DND-41 (cell line): Measurements from ENCODE around the gene ANKRD13A.

Experiments used
- ATAC-seq: fragments of 200-7000 bp; cut with Tn5 transposase; 3 replicates; pipeline ENCODE4 v1.9.1; 2021; ENCODE audit warnings: low read depth; ENCODE audit not compliant: insufficient read depth
- DNase-seq: peaks from one replicate; pipeline ENCODE4 v3.0.0-alpha.2; 2020
- H2AFZ ChIP-seq: 2 replicates; pipeline ENCODE4 v1.6.0; 2012; ENCODE audit warnings: low read depth, low read length
- H3K27ac ChIP-seq: 2 replicates; pipeline ENCODE4 v1.5.1; 2012; ENCODE audit warnings: low read length, inconsistent platforms
- H3K27me3 ChIP-seq: fragments of 200-600 bp; sonication (generic); 2 replicates; pipeline ENCODE4 v1.6.0; 2012; ENCODE audit warnings: low read length, mild to moderate bottlenecking, inconsistent platforms; ENCODE audit not compliant: insufficient read depth, poor library complexity
- H3K36me3 ChIP-seq: 2 replicates; pipeline ENCODE4 v1.5.1; 2012; ENCODE audit warnings: low read length, inconsistent platforms; ENCODE audit not compliant: insufficient read depth
- H3K4me1 ChIP-seq: 2 replicates; pipeline ENCODE4 v1.5.1; 2012; ENCODE audit warnings: mild to moderate bottlenecking, low read length; ENCODE audit not compliant: insufficient read depth
- H3K4me2 ChIP-seq: 2 replicates; pipeline ENCODE4 v1.6.0; 2012; ENCODE audit warnings: mild to moderate bottlenecking, moderate library complexity, low read length, inconsistent platforms; ENCODE audit not compliant: insufficient read depth
- H3K4me3 ChIP-seq, 2 experiments: fragments of 200-600 bp in 1 of 2; shearing (Covaris generic) in 1 of 2; 2 replicates each; pipeline ENCODE4 v1.5.1; 2012 to 2016; ENCODE audit warnings: inconsistent platforms in 2 of 2, low read length in 2 of 2, mild to moderate bottlenecking in 2 of 2, low read depth in 1 of 2, moderate library complexity in 1 of 2
- H3K79me2 ChIP-seq: 2 replicates; pipeline ENCODE4 v1.6.0; 2012; ENCODE audit warnings: low read length, inconsistent platforms; ENCODE audit not compliant: insufficient read depth
- H3K9ac ChIP-seq: 2 replicates; pipeline ENCODE4 v1.6.0; 2012; ENCODE audit warnings: low read depth, mild to moderate bottlenecking, inconsistent platforms, low read length, moderate library complexity
- H3K9me3 ChIP-seq: 2 replicates; pipeline ENCODE4 v1.5.1; 2012; ENCODE audit warnings: low read length, moderate library complexity, mild to moderate bottlenecking, inconsistent platforms; ENCODE audit not compliant: insufficient read depth, severe bottlenecking
- H4K20me1 ChIP-seq: 2 replicates; pipeline ENCODE4 v1.6.0; 2012; ENCODE audit warnings: low read length; ENCODE audit not compliant: insufficient read depth
- EZH2 ChIP-seq: IDR thresholded peaks from 3 replicates; pipeline ENCODE4 v1.6.1; 2012; ENCODE audit warnings: borderline replicate concordance, low read depth, mild to moderate bottlenecking, moderate library complexity, low read length, inconsistent platforms; ENCODE audit not compliant: severe bottlenecking
- TF ChIP-seq, protein P1 (sequence below): IDR thresholded peaks from 2 replicates; pipeline ENCODE4 v1.5.1; 2012; ENCODE audit warnings: borderline replicate concordance, low read length, moderate library complexity, mild to moderate bottlenecking; ENCODE audit not compliant: poor library complexity, severe bottlenecking; ENCODE audit errors: extremely low read depth

Gene ANKRD13A

DNA sequence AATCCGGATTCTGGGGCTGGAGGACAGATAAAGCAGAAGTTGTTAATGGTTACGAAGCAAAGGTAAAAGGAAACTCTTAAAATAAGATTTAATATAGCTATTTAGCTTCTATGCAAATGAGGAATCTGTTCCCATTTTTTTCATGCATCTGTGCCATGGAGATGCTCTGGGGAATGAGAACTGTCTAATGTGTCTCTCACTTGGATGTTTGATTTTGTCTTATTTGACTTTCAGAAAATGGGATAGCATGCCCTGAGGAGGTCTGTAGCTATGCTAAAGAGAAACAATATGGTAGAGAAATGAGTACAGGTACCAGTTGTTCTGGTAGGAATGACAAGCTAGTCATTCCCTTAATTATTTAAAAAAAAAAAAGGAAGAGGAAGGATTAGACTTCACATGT is 24.8 kb downstream of the ANKRD13A start:
- Histone ChIP-seq H3K27me3 (no peaks in the 10 kb centered on the region), H3K36me3 (peaks cover 79% of the 10 kb centered on the region), H3K79me2 (no peaks in the 10 kb centered on the region), H2AFZ (no peak overlapping the region), H4K20me1 (no peaks in the 10 kb centered on the region), H3K4me3 (no peak overlapping the region), H3K9ac (no peak overlapping the region), H3K4me1 (no peaks in the 10 kb centered on the region), H3K27ac (no peak overlapping the region), H3K4me2 (no peak overlapping the region), H3K9me3 (no peaks in the 10 kb centered on the region)
- DNase-seq = no peak
- no peak for ATAC-seq
- TF ChIP-seq EZH2 = no peak
- TF ChIP-seq, protein P1, sequence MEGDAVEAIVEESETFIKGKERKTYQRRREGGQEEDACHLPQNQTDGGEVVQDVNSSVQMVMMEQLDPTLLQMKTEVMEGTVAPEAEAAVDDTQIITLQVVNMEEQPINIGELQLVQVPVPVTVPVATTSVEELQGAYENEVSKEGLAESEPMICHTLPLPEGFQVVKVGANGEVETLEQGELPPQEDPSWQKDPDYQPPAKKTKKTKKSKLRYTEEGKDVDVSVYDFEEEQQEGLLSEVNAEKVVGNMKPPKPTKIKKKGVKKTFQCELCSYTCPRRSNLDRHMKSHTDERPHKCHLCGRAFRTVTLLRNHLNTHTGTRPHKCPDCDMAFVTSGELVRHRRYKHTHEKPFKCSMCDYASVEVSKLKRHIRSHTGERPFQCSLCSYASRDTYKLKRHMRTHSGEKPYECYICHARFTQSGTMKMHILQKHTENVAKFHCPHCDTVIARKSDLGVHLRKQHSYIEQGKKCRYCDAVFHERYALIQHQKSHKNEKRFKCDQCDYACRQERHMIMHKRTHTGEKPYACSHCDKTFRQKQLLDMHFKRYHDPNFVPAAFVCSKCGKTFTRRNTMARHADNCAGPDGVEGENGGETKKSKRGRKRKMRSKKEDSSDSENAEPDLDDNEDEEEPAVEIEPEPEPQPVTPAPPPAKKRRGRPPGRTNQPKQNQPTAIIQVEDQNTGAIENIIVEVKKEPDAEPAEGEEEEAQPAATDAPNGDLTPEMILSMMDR = no peak

DNA sequence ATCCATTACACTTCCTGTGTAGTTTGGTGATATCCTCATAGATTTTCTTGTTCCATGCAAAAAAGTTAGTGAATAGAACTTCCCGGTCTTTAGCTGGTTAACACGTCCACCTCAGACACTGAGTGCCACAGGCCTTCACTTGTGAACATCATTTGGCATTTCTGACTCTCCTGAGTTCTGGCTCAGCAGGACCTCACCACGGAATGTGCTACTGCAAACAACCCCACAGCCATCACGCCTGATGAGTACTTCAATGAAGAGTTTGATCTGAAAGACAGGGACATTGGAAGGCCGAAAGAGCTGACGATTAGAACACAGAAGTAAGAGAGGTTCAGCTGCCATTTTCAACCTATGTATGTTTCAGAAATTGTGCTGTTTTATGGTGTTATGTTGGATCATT is 29.1 kb downstream of the ANKRD13A start:
- Histone ChIP-seq H3K9me3 (no peaks in the 10 kb centered on the region), H3K4me2 (no peak overlapping the region), H3K36me3 (peaks cover 71% of the 10 kb centered on the region), H3K27ac (no peak overlapping the region), H2AFZ (no peak overlapping the region), H3K4me3 (no peak overlapping the region), H3K9ac (no peak overlapping the region), H3K27me3 (no peaks in the 10 kb centered on the region), H3K79me2 (no peaks in the 10 kb centered on the region), H4K20me1 (no peaks in the 10 kb centered on the region), H3K4me1 (no peaks in the 10 kb centered on the region)
- no peak for TF ChIP-seq EZH2
- TF ChIP-seq, protein P1 = no peak
- DNase-seq (no peak), ATAC-seq (no peak)

DNA sequence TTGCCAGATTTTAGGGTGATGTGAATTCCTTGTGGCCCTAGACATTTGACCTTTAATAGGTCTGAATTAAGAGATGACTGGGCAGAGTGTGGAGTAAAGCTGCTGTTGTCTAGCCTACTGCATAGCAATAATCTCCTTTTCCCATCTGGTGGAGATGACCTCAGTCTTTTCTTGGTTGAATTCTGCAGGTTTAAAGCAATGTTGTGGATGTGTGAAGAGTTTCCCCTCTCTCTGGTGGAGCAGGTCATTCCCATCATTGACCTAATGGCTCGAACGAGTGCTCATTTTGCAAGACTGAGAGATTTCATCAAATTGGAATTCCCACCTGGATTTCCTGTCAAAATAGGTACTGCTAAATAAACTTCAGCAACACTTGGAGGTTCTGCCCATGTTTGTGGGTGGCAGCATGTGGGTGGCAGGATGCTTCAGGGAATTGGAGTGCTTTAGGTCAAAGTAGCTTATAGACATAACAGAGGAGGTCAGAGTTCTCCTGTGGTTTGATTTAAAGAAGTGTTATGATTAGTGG is 30.1 kb downstream of the ANKRD13A start:
- Histone ChIP-seq H4K20me1 (no peaks in the 10 kb centered on the region), H3K36me3 (peaks cover 71% of the 10 kb centered on the region), H3K4me3 (no peak overlapping the region), H3K9ac (no peak overlapping the region), H3K27ac (no peak overlapping the region), H3K27me3 (no peaks in the 10 kb centered on the region), H3K4me1 (no peaks in the 10 kb centered on the region), H3K79me2 (no peaks in the 10 kb centered on the region), H3K4me2 (no peak overlapping the region), H2AFZ (no peak overlapping the region), H3K9me3 (no peaks in the 10 kb centered on the region)
- ATAC-seq (no peak), DNase-seq (no peak)
- TF ChIP-seq, protein P1 = no peak
- no peak for TF ChIP-seq EZH2

DNA sequence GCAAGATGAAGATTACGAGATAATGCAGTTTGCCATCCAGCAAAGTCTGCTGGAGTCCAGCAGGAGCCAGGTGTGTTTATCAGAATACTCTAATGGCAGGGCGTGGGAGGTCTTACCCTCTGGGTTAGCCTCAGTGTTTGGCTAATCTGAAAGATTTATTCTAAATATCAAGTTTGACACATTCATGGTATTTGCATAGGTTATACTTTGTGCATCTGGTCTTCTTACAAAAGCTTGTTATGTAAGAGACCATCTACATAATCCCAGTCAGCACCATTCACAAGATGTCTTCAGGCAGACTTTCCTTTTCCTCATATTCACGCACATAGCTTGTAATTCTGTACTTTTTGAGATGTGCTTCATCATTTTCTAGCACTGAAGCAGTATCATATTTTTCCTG is 34.7 kb downstream of the ANKRD13A start:
- Histone ChIP-seq H2AFZ (no peak overlapping the region), H3K4me3 (no peak overlapping the region), H3K27me3 (no peaks in the 10 kb centered on the region), H3K9ac (no peak overlapping the region), H3K79me2 (no peaks in the 10 kb centered on the region), H3K36me3 (peaks cover 83% of the 10 kb centered on the region), H3K9me3 (no peaks in the 10 kb centered on the region), H4K20me1 (0 out of 2 replicates have a peak, but pooled peaks cover 6% of the 10 kb centered on the region), H3K4me2 (no peak overlapping the region), H3K4me1 (no peaks in the 10 kb centered on the region), H3K27ac (no peak overlapping the region)
- no peak for DNase-seq
- ATAC-seq = no peak
- TF ChIP-seq, protein P1 = no peak
- no peak for TF ChIP-seq EZH2
